Stimulated activated CD8-positive, alpha-beta memory T cell treated with anti-CD3 and anti-CD28 coated beads, Interleukin-12 subunit alpha, Interleukin-12 subunit beta, amount 100 ng/mL, for 1 hour (primary cell): ENCODE measurements around the gene PNCK.

Source experiments
- DNase-seq: peaks from one replicate; pipeline ENCODE4 v3.0.0-alpha.2; 2020; ENCODE audit warnings: low read depth

Gene PNCK

DNA sequence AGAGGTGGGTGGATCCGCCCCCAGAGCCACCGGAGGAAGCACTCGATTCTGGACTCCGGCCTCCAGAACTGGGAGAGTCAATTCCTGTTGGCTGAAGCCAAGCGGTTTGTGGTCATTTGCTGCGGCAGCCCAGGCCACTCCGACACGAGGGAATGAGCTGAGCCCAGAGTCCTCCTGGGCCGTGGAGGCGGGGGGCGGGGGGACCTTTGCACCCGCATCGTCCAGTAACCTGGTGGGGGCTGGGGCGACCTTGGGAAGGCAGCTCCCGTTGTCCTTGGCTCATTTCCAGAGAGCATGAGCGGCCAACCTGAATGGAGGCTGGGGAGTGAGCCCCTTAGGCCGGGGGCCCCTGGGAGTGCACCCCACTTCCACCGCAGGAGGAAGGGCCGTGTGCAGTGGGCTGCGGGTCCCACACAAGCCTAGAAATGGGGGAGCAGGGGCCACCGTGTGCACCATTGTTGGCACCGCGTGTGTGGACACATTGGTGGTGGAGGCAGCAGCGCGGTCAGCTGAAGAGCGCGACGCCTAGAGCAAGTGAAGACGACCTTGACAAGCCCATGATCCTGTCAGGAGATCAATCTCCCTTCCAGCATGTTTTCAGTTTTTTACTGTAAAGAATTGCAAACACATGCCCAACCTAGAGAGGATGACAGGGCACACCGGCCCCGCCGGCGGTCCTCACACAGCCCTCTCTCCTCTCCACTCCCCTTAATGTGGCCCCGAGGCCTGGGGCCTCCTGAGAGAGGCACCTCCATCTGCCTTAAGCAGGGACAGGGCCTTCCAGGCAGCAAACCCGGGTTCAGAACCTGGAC is 46.5 kb downstream of the PNCK start:
- no peak for DNase-seq

GRCh38 chrX:153626025-153626633 is 47.5 kb downstream of the PNCK start:
- DNase-seq, result no peak

DNA sequence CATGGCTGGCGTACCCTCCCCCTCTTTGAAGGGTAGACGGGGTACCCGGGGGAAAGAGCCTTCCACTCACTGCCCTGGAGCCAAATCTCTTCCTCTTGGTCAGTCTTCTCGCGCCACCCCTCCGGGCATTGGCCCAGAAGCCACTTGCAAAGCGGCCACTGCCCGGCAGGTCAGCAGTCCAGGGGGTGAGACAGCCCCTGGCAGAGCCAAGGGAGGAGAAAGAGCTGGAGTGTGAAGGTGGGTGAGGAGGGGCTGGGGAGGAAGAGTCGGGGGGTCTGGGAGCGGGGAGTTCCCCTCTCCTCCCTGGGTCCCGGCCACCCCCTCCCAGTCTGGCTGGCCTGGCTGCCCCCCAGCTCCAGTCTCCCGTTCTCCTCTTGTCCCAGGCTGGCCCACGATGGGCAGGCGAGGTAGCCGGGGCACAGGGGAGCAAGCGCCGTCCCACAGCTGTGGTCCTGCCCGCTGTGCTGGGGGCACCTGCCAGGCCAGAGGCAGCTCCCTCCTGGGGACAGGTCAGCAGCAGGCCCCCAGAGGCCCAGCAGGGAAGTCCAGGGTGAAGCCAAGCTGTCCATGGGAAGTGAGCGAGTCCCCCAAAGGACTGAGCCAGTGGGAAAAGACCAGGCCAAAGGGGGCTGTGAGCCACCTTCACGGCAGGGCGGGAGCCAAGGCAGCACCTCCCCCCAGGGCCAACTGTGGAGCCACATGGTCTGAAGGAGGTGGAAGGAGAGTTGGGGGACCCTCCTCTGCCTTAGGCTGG is 48.2 kb downstream of the PNCK start:
- no peak for DNase-seq

- no peak for DNase-seq
These were observed 49.2 kb downstream of the PNCK start for GRCh38 chrX:153624196-153625091.

GRCh38 chrX:153623310-153624029 is 50.1 kb downstream of the PNCK start:
- no peak for DNase-seq

DNA sequence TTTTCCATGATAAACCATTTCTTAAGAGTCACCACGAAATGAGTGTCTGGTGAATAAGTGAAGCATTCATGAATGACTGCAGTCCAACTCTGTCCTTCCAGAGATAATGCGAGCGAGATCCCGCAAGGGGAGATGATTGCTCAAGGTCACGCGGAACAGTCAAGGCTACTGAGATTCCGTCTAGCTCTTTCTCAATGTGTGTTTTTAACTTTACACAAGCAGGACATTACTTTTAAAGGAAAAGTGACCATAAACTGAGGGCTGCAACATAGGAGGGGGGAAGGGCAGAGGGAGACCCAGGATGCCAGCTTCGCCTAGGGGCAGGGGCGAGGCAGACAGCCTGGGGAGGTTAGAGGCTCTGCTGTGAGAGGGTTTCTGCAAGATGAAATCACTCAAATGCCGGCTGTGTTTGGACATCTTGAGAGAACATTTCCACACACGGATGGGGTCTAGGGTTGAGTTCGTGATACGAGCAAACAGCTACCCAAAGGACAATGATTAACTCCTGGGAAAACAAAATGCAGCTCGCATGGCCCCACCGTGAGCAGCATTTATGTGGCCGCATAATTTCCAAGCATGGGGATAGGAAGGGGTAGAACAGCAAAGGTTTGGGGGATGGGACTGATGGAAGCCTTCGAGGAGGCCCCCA is 50.8 kb downstream of the PNCK start:
- DNase-seq, result no peak

DNA sequence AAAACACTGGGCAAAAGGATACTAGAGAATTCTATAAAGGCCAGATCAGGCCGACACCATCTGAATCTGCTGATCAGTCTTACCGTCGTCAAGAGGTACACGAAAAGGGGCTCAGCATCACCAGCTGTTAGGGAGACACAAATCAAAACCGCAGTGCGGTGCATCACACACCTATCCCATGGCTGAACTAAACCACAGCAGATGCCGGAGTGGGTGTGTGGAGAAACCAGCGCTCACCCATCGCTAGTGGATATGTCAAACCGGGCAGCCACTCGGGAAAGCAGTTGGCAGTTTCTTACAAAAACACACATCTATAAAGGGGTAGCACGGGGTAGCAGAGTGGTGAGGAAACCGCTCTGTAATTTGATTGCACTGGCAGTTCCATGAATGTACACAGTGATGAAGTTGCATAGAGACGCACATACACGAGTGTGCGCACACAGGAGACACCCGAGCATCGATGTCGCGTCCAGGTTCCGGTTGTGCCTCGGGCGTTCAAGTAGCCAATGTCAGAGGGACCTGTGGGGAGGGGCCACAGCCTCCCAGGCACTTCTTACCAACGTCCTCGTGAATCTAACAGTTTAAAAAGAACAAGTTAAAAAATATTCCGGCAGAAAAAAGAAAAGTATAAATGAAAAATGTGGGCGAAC is 51.5 kb downstream of the PNCK start:
- no peak for DNase-seq

DNA sequence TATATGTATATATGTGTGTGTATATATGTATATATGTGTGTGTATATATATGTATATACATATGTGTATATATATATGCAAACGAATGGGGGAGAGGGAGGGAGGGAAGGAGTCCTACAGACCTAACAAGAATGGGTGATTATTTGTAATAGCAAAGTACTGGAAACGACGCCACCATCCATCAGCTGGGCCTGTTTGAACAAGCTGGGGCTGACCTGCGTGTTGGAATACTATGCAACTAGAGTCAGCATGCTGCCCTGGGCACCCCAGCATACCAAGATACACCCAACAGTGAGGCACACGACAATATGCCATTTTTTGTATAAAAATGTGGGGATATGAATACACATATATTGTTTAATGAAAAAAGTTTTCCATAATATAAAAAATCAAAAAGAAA is 53.0 kb downstream of the PNCK start:
- no peak for DNase-seq
